Measurements from ENCODE around the gene SIGLEC12. TPM values are rescaled to one million over a fixed set of nuclear protein-coding genes. Genes with fewer than 3 reads are reported as not detected.

Gene SIGLEC12
- total RNA-seq, 1 experiment from 2014 or later, result not detected

GRCh38 chr19:51497666-51498065 is 3.9 kb downstream of the SIGLEC12 start:
- no peak overlapping the region for H3K4me3 ChIP-seq (ENCODE audit: low read depth in 2 of 2, low read length in 2 of 2)
- H3K36me3 ChIP-seq (ENCODE audit: control insufficient read depth, insufficient read depth, low read length), result no peaks in the 10 kb centered on the region
- H3K4me1 ChIP-seq (ENCODE audit: control insufficient read depth, insufficient read depth, low read length), result no peaks in the 10 kb centered on the region
- intact Hi-C loops (cut with micrococcal nuclease; ENCODE audit: unreplicated experiment), result no loop called here
- in situ Hi-C loops (cut with HindIII; ENCODE audit: low pct_unique_long_range_greater_than_20kb, low sequenced_read_pairs), result no loop called here
- DNase-seq (ENCODE audit: low read depth, low spot score), result no peak
- H3K9me3 ChIP-seq (ENCODE audit: control insufficient read depth, insufficient read depth, low read depth, low read length), result no peaks in the 10 kb centered on the region
- TF ChIP-seq POLR2AphosphoS5 (IDR thresholded peaks at IDR 0.05; ENCODE audit: low read depth, low read length), result no peak
- no peak for TF ChIP-seq TCF7L2 (IDR thresholded peaks at IDR 0.05; ENCODE audit: low read depth, low read length)
- TF ChIP-seq, protein P1, sequence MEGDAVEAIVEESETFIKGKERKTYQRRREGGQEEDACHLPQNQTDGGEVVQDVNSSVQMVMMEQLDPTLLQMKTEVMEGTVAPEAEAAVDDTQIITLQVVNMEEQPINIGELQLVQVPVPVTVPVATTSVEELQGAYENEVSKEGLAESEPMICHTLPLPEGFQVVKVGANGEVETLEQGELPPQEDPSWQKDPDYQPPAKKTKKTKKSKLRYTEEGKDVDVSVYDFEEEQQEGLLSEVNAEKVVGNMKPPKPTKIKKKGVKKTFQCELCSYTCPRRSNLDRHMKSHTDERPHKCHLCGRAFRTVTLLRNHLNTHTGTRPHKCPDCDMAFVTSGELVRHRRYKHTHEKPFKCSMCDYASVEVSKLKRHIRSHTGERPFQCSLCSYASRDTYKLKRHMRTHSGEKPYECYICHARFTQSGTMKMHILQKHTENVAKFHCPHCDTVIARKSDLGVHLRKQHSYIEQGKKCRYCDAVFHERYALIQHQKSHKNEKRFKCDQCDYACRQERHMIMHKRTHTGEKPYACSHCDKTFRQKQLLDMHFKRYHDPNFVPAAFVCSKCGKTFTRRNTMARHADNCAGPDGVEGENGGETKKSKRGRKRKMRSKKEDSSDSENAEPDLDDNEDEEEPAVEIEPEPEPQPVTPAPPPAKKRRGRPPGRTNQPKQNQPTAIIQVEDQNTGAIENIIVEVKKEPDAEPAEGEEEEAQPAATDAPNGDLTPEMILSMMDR (IDR thresholded peaks at IDR 0.05), result no peak
- no peak for TF ChIP-seq SIN3A (IDR thresholded peaks at IDR 0.05; ENCODE audit: borderline replicate concordance, insufficient read depth, low read depth, low read length)
- TF ChIP-seq, protein P2, sequence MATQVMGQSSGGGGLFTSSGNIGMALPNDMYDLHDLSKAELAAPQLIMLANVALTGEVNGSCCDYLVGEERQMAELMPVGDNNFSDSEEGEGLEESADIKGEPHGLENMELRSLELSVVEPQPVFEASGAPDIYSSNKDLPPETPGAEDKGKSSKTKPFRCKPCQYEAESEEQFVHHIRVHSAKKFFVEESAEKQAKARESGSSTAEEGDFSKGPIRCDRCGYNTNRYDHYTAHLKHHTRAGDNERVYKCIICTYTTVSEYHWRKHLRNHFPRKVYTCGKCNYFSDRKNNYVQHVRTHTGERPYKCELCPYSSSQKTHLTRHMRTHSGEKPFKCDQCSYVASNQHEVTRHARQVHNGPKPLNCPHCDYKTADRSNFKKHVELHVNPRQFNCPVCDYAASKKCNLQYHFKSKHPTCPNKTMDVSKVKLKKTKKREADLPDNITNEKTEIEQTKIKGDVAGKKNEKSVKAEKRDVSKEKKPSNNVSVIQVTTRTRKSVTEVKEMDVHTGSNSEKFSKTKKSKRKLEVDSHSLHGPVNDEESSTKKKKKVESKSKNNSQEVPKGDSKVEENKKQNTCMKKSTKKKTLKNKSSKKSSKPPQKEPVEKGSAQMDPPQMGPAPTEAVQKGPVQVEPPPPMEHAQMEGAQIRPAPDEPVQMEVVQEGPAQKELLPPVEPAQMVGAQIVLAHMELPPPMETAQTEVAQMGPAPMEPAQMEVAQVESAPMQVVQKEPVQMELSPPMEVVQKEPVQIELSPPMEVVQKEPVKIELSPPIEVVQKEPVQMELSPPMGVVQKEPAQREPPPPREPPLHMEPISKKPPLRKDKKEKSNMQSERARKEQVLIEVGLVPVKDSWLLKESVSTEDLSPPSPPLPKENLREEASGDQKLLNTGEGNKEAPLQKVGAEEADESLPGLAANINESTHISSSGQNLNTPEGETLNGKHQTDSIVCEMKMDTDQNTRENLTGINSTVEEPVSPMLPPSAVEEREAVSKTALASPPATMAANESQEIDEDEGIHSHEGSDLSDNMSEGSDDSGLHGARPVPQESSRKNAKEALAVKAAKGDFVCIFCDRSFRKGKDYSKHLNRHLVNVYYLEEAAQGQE (IDR thresholded peaks at IDR 0.05; ENCODE audit: insufficient read depth in 1 of 2, low read depth in 2 of 2, low read length in 1 of 2), result no peak
- CTCF ChIA-PET, result no interaction called here
- H3K27me3 ChIP-seq (ENCODE audit: control insufficient read depth, insufficient read depth, low read length), result 0 out of 2 replicates have a peak, but pooled peaks cover 3% of the 10 kb centered on the region
- no TSS peak for BruUV-seq (replicated peaks)
- H3K27ac ChIP-seq (ENCODE audit: low read length), result no peak overlapping the region
- POLR2A ChIA-PET, result no interaction called here
- no peak for ATAC-seq

- TF ChIP-seq, protein P1 (IDR thresholded peaks at IDR 0.05), result no peak
- TF ChIP-seq, protein P2 (IDR thresholded peaks at IDR 0.05; ENCODE audit: insufficient read depth in 1 of 2, low read depth in 2 of 2, low read length in 1 of 2), result no peak
- TF ChIP-seq SIN3A (IDR thresholded peaks at IDR 0.05; ENCODE audit: borderline replicate concordance, insufficient read depth, low read depth, low read length), result no peak
- no peak for TF ChIP-seq POLR2AphosphoS5 (IDR thresholded peaks at IDR 0.05; ENCODE audit: low read depth, low read length)
- TF ChIP-seq TCF7L2 (IDR thresholded peaks at IDR 0.05; ENCODE audit: low read depth, low read length), result no peak
- no peak overlapping the region for H3K4me3 ChIP-seq (ENCODE audit: low read depth in 2 of 2, low read length in 2 of 2)
- ATAC-seq (no peak), DNase-seq (ENCODE audit: low read depth, low spot score) (no peak)
- H3K27me3 ChIP-seq (ENCODE audit: control insufficient read depth, insufficient read depth, low read length), result peaks cover 3% of the 10 kb centered on the region; the same call in 1 of the 2 replicates
- H3K4me1 ChIP-seq (ENCODE audit: control insufficient read depth, insufficient read depth, low read length), result no peaks in the 10 kb centered on the region
- H3K9me3 ChIP-seq (ENCODE audit: control insufficient read depth, insufficient read depth, low read depth, low read length), result no peaks in the 10 kb centered on the region
- no peak overlapping the region for H3K27ac ChIP-seq (ENCODE audit: low read length)
- intact Hi-C loops (cut with micrococcal nuclease; ENCODE audit: unreplicated experiment), result no loop called here
- POLR2A ChIA-PET, result no interaction called here
- H3K36me3 ChIP-seq (ENCODE audit: control insufficient read depth, insufficient read depth, low read length), result no peaks in the 10 kb centered on the region
- CTCF ChIA-PET, result no interaction called here
- BruUV-seq (replicated peaks), result no TSS peak
- in situ Hi-C loops (cut with HindIII; ENCODE audit: low pct_unique_long_range_greater_than_20kb, low sequenced_read_pairs), result no loop called here
Observed at GRCh38 chr19:51493776-51494175, 7.8 kb downstream of the SIGLEC12 start.

All from Panc1 (cell line).